CD4-positive, CD25-positive, alpha-beta regulatory T cell (primary cell): ENCODE measurements around the gene TRPV4. TPM values are rescaled to one million over a fixed set of nuclear protein-coding genes. Genes with fewer than 3 reads are reported as not detected.

Experiments
- ATAC-seq, 2 donors: fragments of 150-1000 bp; cut with Tn5 transposase; one replicate each; pipeline ENCODE4 v1.10.0; 2021; ENCODE audit warnings: low read depth in 2 of 2, moderate number of reproducible peaks in 2 of 2, moderate library complexity in 1 of 2
- DNase-seq, 3 donors: peaks; one replicate each; pipeline versions ENCODE4 v3.0.0 to v3.0.0-alpha.2; 2012 to 2022; ENCODE audit warnings: mixed read lengths in 1 of 3
- H3K27ac ChIP-seq: one replicate; pipeline ENCODE4 v1.7.0; 2013; ENCODE audit warnings: mild to moderate bottlenecking, low read length; ENCODE audit not compliant: insufficient read depth, poor library complexity, severe bottlenecking
- H3K27me3 ChIP-seq: one replicate; pipeline ENCODE4 v1.7.0; 2013; ENCODE audit warnings: low read length; ENCODE audit not compliant: control insufficient read depth, insufficient read depth
- H3K36me3 ChIP-seq: one replicate; pipeline ENCODE4 v1.7.0; 2013; ENCODE audit warnings: mild to moderate bottlenecking, low read length, moderate library complexity; ENCODE audit not compliant: control insufficient read depth, insufficient read depth
- H3K4me1 ChIP-seq: 2 replicates; pipeline ENCODE4 v1.7.0; 2013; ENCODE audit warnings: mild to moderate bottlenecking, low read length; ENCODE audit not compliant: insufficient read depth, control insufficient read depth, poor library complexity, severe bottlenecking
- H3K4me3 ChIP-seq: one replicate; pipeline ENCODE4 v1.7.0; 2013; ENCODE audit warnings: low read depth, mild to moderate bottlenecking, low read length, moderate library complexity
- H3K9me3 ChIP-seq, 2 experiments: 1 replicate in 1 of 2; 2 replicates in 1 of 2; pipeline ENCODE4 v1.7.0; 2013; ENCODE audit warnings: low read length in 2 of 2, mild to moderate bottlenecking in 1 of 2, moderate library complexity in 1 of 2; ENCODE audit not compliant: control insufficient read depth in 2 of 2
- H3K27ac Mint-ChIP-seq, 3 donors: one replicate each; pipeline ENCODE4 v1.8.0; 2020 to 2022; ENCODE audit warnings: mild to moderate bottlenecking in 3 of 3, mixed read lengths in 3 of 3, moderate library complexity in 2 of 3
- H3K27me3 Mint-ChIP-seq: one replicate; pipeline ENCODE4 v1.8.0; 2022; ENCODE audit warnings: mild to moderate bottlenecking, mixed read lengths
- H3K36me3 Mint-ChIP-seq: one replicate; pipeline ENCODE4 v1.8.0; 2020; ENCODE audit warnings: mixed read lengths
- H3K4me1 Mint-ChIP-seq, 4 donors: one replicate each; pipeline ENCODE4 v1.8.0; 2020 to 2022; ENCODE audit warnings: mixed read lengths in 4 of 4, mild to moderate bottlenecking in 1 of 4
- H3K4me3 Mint-ChIP-seq, 4 donors: one replicate each; pipeline ENCODE4 v1.8.0; 2020 to 2022; ENCODE audit warnings: mild to moderate bottlenecking in 4 of 4, mixed read lengths in 4 of 4, moderate library complexity in 3 of 4
- H3K9me3 Mint-ChIP-seq, 7 donors: one replicate each; pipeline ENCODE4 v1.8.0; 2020 to 2022; ENCODE audit warnings: mixed read lengths in 7 of 7, mild to moderate bottlenecking in 3 of 7, moderate library complexity in 2 of 7
- polyA plus RNA-seq, 4 donors: library from polyadenylated mRNA; unstranded; fragments of 300-500 nt; fragmentation: Illumina TruSeq; gene quantifications; one replicate each; pipeline ENCODE4 v1.2.3, GENCODE V29; 2021
- total RNA-seq: library from RNA; stranded (reverse); gene quantifications from one replicate; pipeline ENCODE4 v1.2.3, GENCODE V29; 2022

The TRPV4 gene
- total and polyA plus RNA-seq, 5 donors from 2014 or later = not detected

- no peak for ATAC-seq
- Histone ChIP-seq H3K9me3 (no peaks in the 10 kb centered on the region), H3K36me3 (no peaks in the 10 kb centered on the region), H3K27me3 (no peaks in the 10 kb centered on the region), H3K4me1 (peaks cover 7% of the 10 kb centered on the region), H3K4me3 (no peak overlapping the region), H3K27ac (no peak overlapping the region)
- Mint-ChIP-seq H3K4me3 (no peak overlapping the region), H3K4me1 (peaks cover 0 to 2% (median 0%) of the 10 kb centered on the region in 4 donors), H3K27me3 (no peaks in the 10 kb centered on the region), H3K36me3 (no peaks in the 10 kb centered on the region), H3K27ac (no peak overlapping the region), H3K9me3 (no peaks in the 10 kb centered on the region)
- DNase-seq = no peak
Measured at GRCh38 chr12:109808876-109809646, 24.1 kb downstream of the TRPV4 start.

GRCh38 chr12:109807954-109808643 lies 25.1 kb downstream of the TRPV4 start:
- H3K4me3 Mint-ChIP-seq = no peak overlapping the region
- no peaks in the 10 kb centered on the region for H3K36me3 Mint-ChIP-seq
- H3K4me1 Mint-ChIP-seq = peaks cover 0 to 2% (median 0%) of the 10 kb centered on the region in 4 donors
- Histone ChIP-seq H3K4me3 (no peak overlapping the region), H3K9me3 (no peaks in the 10 kb centered on the region), H3K36me3 (no peaks in the 10 kb centered on the region), H3K27ac (no peak overlapping the region), H3K27me3 (no peaks in the 10 kb centered on the region), H3K4me1 (peaks cover 7% of the 10 kb centered on the region)
- no peaks in the 10 kb centered on the region for H3K27me3 Mint-ChIP-seq
- H3K27ac Mint-ChIP-seq = no peak overlapping the region
- DNase-seq (no peak), ATAC-seq (no peak)
- H3K9me3 Mint-ChIP-seq = no peaks in the 10 kb centered on the region

GRCh38 chr12:109804820-109805761 lies 28.1 kb downstream of the TRPV4 start:
- H3K4me1 ChIP-seq = peaks cover 7% of the 10 kb centered on the region
- no peak overlapping the region for H3K27ac ChIP-seq
- ATAC-seq (peak; percentile 68 to 71), DNase-seq (peak; percentile 46 to 57 (median 55))
- H3K27ac Mint-ChIP-seq = peak overlapping the region in 1 of 3 donors; percentile 76
- H3K36me3 Mint-ChIP-seq = no peaks in the 10 kb centered on the region
- H3K27me3 ChIP-seq = no peaks in the 10 kb centered on the region
- H3K4me1 Mint-ChIP-seq = peaks cover 0 to 2% (median 0%) of the 10 kb centered on the region in 4 donors
- no peaks in the 10 kb centered on the region for H3K9me3 Mint-ChIP-seq
- H3K36me3 ChIP-seq = no peaks in the 10 kb centered on the region
- no peak overlapping the region for H3K4me3 ChIP-seq
- H3K9me3 ChIP-seq = no peaks in the 10 kb centered on the region
- no peak overlapping the region for H3K4me3 Mint-ChIP-seq
- H3K27me3 Mint-ChIP-seq = no peaks in the 10 kb centered on the region

- H3K27me3 Mint-ChIP-seq = no peaks in the 10 kb centered on the region
- H3K4me3 Mint-ChIP-seq = no peak overlapping the region
- no peaks in the 10 kb centered on the region for H3K9me3 ChIP-seq
- no peak overlapping the region for H3K4me3 ChIP-seq
- H3K9me3 Mint-ChIP-seq = no peaks in the 10 kb centered on the region
- H3K36me3 Mint-ChIP-seq = no peaks in the 10 kb centered on the region
- DNase-seq = no peak
- H3K27ac ChIP-seq = no peak overlapping the region
- ATAC-seq = no peak
- H3K4me1 Mint-ChIP-seq = peaks cover 0 to 2% (median 0%) of the 10 kb centered on the region in 4 donors
- H3K27ac Mint-ChIP-seq = no peak overlapping the region
- H3K36me3 ChIP-seq = no peaks in the 10 kb centered on the region
- no peaks in the 10 kb centered on the region for H3K27me3 ChIP-seq
- H3K4me1 ChIP-seq = peaks cover 7% of the 10 kb centered on the region
Measured at GRCh38 chr12:109803678-109804077, 29.5 kb downstream of the TRPV4 start.

GRCh38 chr12:109802828-109803227 lies 30.4 kb downstream of the TRPV4 start:
- H3K36me3 Mint-ChIP-seq = no peaks in the 10 kb centered on the region
- no peak overlapping the region for H3K4me3 ChIP-seq
- H3K9me3 ChIP-seq = no peaks in the 10 kb centered on the region
- H3K27ac Mint-ChIP-seq = no peak overlapping the region
- ATAC-seq (no peak), DNase-seq (no peak)
- H3K27me3 Mint-ChIP-seq = no peaks in the 10 kb centered on the region
- no peaks in the 10 kb centered on the region for H3K9me3 Mint-ChIP-seq
- H3K36me3 ChIP-seq = no peaks in the 10 kb centered on the region
- H3K27me3 ChIP-seq = no peaks in the 10 kb centered on the region
- peaks cover 7% of the 10 kb centered on the region for H3K4me1 ChIP-seq
- no peak overlapping the region for H3K27ac ChIP-seq
- H3K4me3 Mint-ChIP-seq = no peak overlapping the region
- peaks cover 0 to 2% (median 0%) of the 10 kb centered on the region in 4 donors for H3K4me1 Mint-ChIP-seq

DNA sequence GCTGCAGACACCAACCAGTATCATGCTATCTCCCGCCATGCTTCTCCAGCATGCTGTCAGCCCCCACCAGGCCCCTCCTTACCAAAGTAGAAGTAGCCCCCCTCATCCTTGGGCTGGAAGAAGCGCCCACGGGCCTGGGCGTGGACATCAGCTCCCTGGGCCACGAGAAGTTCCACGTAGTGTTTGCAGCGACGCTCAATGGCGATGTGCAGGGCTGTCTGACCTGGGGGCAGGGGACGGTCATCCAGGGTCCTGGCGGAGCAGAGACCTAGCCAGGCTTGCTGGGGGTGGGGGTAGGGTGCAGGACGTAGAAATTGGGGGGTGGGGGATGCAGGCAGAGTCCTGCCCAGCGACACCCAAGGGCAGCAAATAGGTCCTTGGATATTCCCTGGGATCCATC lies 32.7 kb downstream of the TRPV4 start:
- Mint-ChIP-seq H3K36me3 (no peaks in the 10 kb centered on the region), H3K4me3 (no peak overlapping the region), H3K27me3 (no peaks in the 10 kb centered on the region), H3K9me3 (no peaks in the 10 kb centered on the region), H3K27ac (no peak overlapping the region), H3K4me1 (peaks cover 0 to 2% (median 0%) of the 10 kb centered on the region in 4 donors)
- DNase-seq (no peak), ATAC-seq (no peak)
- Histone ChIP-seq H3K27me3 (no peaks in the 10 kb centered on the region), H3K36me3 (no peaks in the 10 kb centered on the region), H3K4me1 (peaks cover 7% of the 10 kb centered on the region), H3K4me3 (no peak overlapping the region), H3K27ac (no peak overlapping the region), H3K9me3 (no peaks in the 10 kb centered on the region)

- no peak overlapping the region for H3K4me3 Mint-ChIP-seq
- H3K4me1 ChIP-seq = no peaks in the 10 kb centered on the region
- H3K4me3 ChIP-seq = no peak overlapping the region
- H3K4me1 Mint-ChIP-seq = no peaks in the 10 kb centered on the region
- H3K36me3 Mint-ChIP-seq = no peaks in the 10 kb centered on the region
- H3K27ac Mint-ChIP-seq = no peak overlapping the region
- H3K9me3 ChIP-seq = no peaks in the 10 kb centered on the region
- ATAC-seq (no peak), DNase-seq (no peak)
- H3K27me3 Mint-ChIP-seq = no peaks in the 10 kb centered on the region
- no peaks in the 10 kb centered on the region for H3K9me3 Mint-ChIP-seq
- H3K27ac ChIP-seq = no peak overlapping the region
- H3K27me3 ChIP-seq = no peaks in the 10 kb centered on the region
- H3K36me3 ChIP-seq = no peaks in the 10 kb centered on the region
Measured at GRCh38 chr12:109798691-109799090, 34.5 kb downstream of the TRPV4 start.
